K562 (cell line): ENCODE data around the gene CT45A10. TPM values are rescaled to one million over a fixed set of nuclear protein-coding genes. Genes with fewer than 3 reads are reported as not detected.

Experiments
- ATAC-seq: fragments of 200-7000 bp; cut with Tn5 transposase; 3 replicates; pipeline ENCODE4 v1.9.1; 2020; ENCODE audit warnings: moderate library complexity
- BruUV-seq: library from RNA; stranded (reverse); fragments of 400-500 nt; replicated peaks from 2 replicates; lab custom pipeline; 2021; lab: Mats Ljungman, UMichigan
- CTCF ChIA-PET: fragments of 300-600 bp; formaldehyde crosslinking; extraction: SDS; loops from one replicate; lab custom pipeline; 2021; ENCODE audit warnings: low intra/inter-chr PET ratio; lab: Yijun Ruan, JAX
- POLR2A ChIA-PET: fragments of 300-600, 350-650 bp; sonication (Branson Sonifier 250); formaldehyde crosslinking; extraction: SDS; loops from one replicate; lab custom pipeline; 2021; ENCODE audit warnings: antibody characterized with exemption, inconsistent platforms; lab: Yijun Ruan, JAX
- DNase-seq, 4 experiments: peaks; one replicate each; pipeline versions ENCODE4 v3.0.0 to v3.0.0-alpha.2; 2011 to 2018; ENCODE audit warnings: low spot score in 3 of 4, mixed read lengths in 3 of 4; ENCODE audit errors: extremely low read depth in 1 of 4
- FAIRE-seq: peaks from 2 replicates; lab custom pipeline; 2011; peaks lifted over from hg19 to GRCh38; lab: Jason Lieb, UNC
- H2AFZ ChIP-seq: 2 replicates; pipeline ENCODE4 v1.6.0; 2011; ENCODE audit warnings: low read depth, low read length, control low read depth, inconsistent platforms
- H3K27ac ChIP-seq: fragments of 200-600 bp; 3 replicates; pipeline ENCODE4 v1.8.0; 2011; ENCODE audit warnings: low read depth, mild to moderate bottlenecking, control low read depth, inconsistent platforms, low read length, moderate library complexity, mixed read lengths; ENCODE audit errors: extremely low read depth
- H3K27me3 ChIP-seq, 2 experiments: fragments of 300-600 bp in 1 of 2; 2 replicates in 1 of 2; 3 replicates in 1 of 2; pipeline versions ENCODE4 v1.6.0 to v1.8.0; 2011; ENCODE audit warnings: inconsistent platforms in 2 of 2, low read length in 2 of 2, mild to moderate bottlenecking in 1 of 2, mixed read lengths in 1 of 2, moderate library complexity in 1 of 2; ENCODE audit not compliant: control insufficient read depth in 2 of 2, insufficient read depth in 2 of 2
- H3K36me3 ChIP-seq: fragments of 300-600 bp; 3 replicates; pipeline ENCODE4 v1.8.0; 2011; ENCODE audit warnings: mild to moderate bottlenecking, low read length, inconsistent platforms; ENCODE audit not compliant: control insufficient read depth, insufficient read depth
- H3K4me1 ChIP-seq, 2 experiments: fragments of 200-600 bp in 1 of 2; replicated peaks in 1 of 2; 2 replicates in 1 of 2; 3 replicates in 1 of 2; pipeline versions ENCODE4 v1.5.1 to v1.8.0; 2011; ENCODE audit warnings: inconsistent platforms in 2 of 2, low read length in 2 of 2, mild to moderate bottlenecking in 1 of 2, mixed read lengths in 1 of 2, moderate library complexity in 1 of 2; ENCODE audit not compliant: control insufficient read depth in 2 of 2, insufficient read depth in 2 of 2
- H3K4me2 ChIP-seq: 2 replicates; pipeline ENCODE4 v1.6.1; 2011; ENCODE audit warnings: low read length, control low read depth, inconsistent platforms, mixed read lengths; ENCODE audit not compliant: insufficient read depth
- H3K4me3 ChIP-seq: fragments of 200-600 bp; sonication (generic), shearing (Covaris generic); 2 replicates; pipeline ENCODE4 v1.5.1; 2016; ENCODE audit warnings: control low read depth, inconsistent platforms
- H3K79me2 ChIP-seq: fragments of 200-600 bp; 3 replicates; pipeline ENCODE4 v1.8.0; 2011; ENCODE audit warnings: low read length, inconsistent platforms; ENCODE audit not compliant: control insufficient read depth, insufficient read depth
- H3K9ac ChIP-seq, 2 experiments: 2 replicates each; pipeline versions ENCODE4 v1.6.0 to v1.6.1; 2011; ENCODE audit warnings: low read depth in 2 of 2, low read length in 2 of 2, control low read depth in 1 of 2, inconsistent platforms in 1 of 2, mild to moderate bottlenecking in 1 of 2, mixed read lengths in 1 of 2; ENCODE audit not compliant: insufficient read depth in 1 of 2
- H3K9me1 ChIP-seq: one replicate; pipeline ENCODE4 v1.6.0; 2011; ENCODE audit warnings: inconsistent platforms, mild to moderate bottlenecking, low read length, moderate library complexity; ENCODE audit not compliant: control insufficient read depth, insufficient read depth
- H3K9me3 ChIP-seq: replicated peaks from 2 replicates; pipeline ENCODE4 v1.5.1; 2011; ENCODE audit warnings: low read depth, low read length, inconsistent platforms; ENCODE audit not compliant: control insufficient read depth, insufficient read depth
- H4K20me1 ChIP-seq: replicated peaks from 2 replicates; pipeline ENCODE4 v1.6.1; 2011; ENCODE audit warnings: low read length, inconsistent platforms, mixed read lengths; ENCODE audit not compliant: control insufficient read depth, insufficient read depth
- CBX3 ChIP-seq, 2 experiments: IDR thresholded peaks; 1 replicate in 1 of 2; 2 replicates in 1 of 2; pipeline ENCODE4 v1.6.1; 2012; ENCODE audit warnings: inconsistent platforms in 2 of 2, low read length in 2 of 2, borderline replicate concordance in 1 of 2, control low read depth in 1 of 2
- CREB1 ChIP-seq, 2 experiments: sonication (generic) in 1 of 2; formaldehyde crosslinking in 1 of 2; IDR thresholded peaks; 2 replicates each; pipeline versions ENCODE4 v1.6.1 to v1.8.0; 2012 to 2022; ENCODE audit warnings: inconsistent platforms in 1 of 2, mild to moderate bottlenecking in 1 of 2, missing genetic modification reagents in 1 of 2, moderate library complexity in 1 of 2
- ELF2 ChIP-seq: fragments of 250-450 bp; sonication (Bioruptor Pico); IDR thresholded peaks from 2 replicates; pipeline ENCODE4 v1.5.0; 2021; ENCODE audit warnings: mild to moderate bottlenecking
- ESRRB ChIP-seq: fragments of 250-450 bp; sonication (Bioruptor Pico); IDR thresholded peaks from 2 replicates; pipeline ENCODE4 v1.5.0; 2020; ENCODE audit warnings: mild to moderate bottlenecking, moderate library complexity, borderline replicate concordance
- LEF1 ChIP-seq: fragments of 450-650 bp; IDR thresholded peaks from 2 replicates; pipeline ENCODE4 v1.6.1; 2016; ENCODE audit warnings: mild to moderate bottlenecking
- MED1 ChIP-seq: sonication (generic); formaldehyde crosslinking; IDR thresholded peaks from 2 replicates; pipeline ENCODE4 v1.8.1; 2023; ENCODE audit warnings: missing genetic modification reagents, borderline replicate concordance
- TCF3 ChIP-seq: sonication (generic); formaldehyde crosslinking; IDR thresholded peaks from 2 replicates; pipeline ENCODE4 v1.4.0; 2020; ENCODE audit warnings: mild to moderate bottlenecking, missing genetic modification reagents
- TRIM24 ChIP-seq, 2 experiments: fragments of 450-650 bp; IDR thresholded peaks; 2 replicates each; pipeline ENCODE4 v1.6.1; 2016
- ZKSCAN8 ChIP-seq: fragments of 200-800 bp; sonication (Bioruptor generic); IDR thresholded peaks from 2 replicates; pipeline ENCODE4 v1.6.1; 2016; ENCODE audit warnings: missing genetic modification characterization, missing compliant biosample characterization
- ZSCAN29 ChIP-seq: fragments of 450-650 bp; IDR thresholded peaks from 2 replicates; pipeline ENCODE4 v1.6.1; 2017
- WGBS: fragments of 100-300 bp; shearing (Covaris generic); methylation state at CpG from one replicate; pipeline ENCODE4 v1.1.6; 2016; ENCODE audit warnings: low coverage, mixed read lengths; ENCODE audit not compliant: insufficient coverage; ENCODE audit errors: missing lambda C conversion rate; 5-methylcytosine and 5-hydroxymethylcytosine counted together
- in situ Hi-C: fragments of 300-500 bp; cut with MboI; formaldehyde crosslinking; loops from 4 replicates; pipeline ENCODE4 v1.15.0; 2018; ENCODE audit warnings: inconsistent platforms, mixed read lengths
- intact Hi-C: fragments of 100-400 bp; cut with micrococcal nuclease; formaldehyde crosslinking; loops from 2 replicates; pipeline ENCODE4 v1.14.2; 2022
- polyA plus RNA-seq, 8 experiments: library from polyadenylated mRNA; depleted of rRNA in 4 of 8; stranded (reverse) in 5 of 8; unstranded in 3 of 8; fragments of >200 nt; fragmentation: Nextera tagmentation in 2 of 8; fragmentation: Illumina TruSeq in 1 of 8; extraction: Ambion mirVana in 2 of 8; extraction: Trizol in 1 of 8; gene quantifications; 2 replicates each; pipeline versions ENCODE4 v1.2.1 to v1.2.3, GENCODE V29; 2011 to 2014; ENCODE audit warnings: inconsistent platforms in 1 of 8, missing spikeins in 1 of 8
- total RNA-seq, 7 experiments: library from RNA; depleted of rRNA in 6 of 7; stranded (reverse); fragments of >200 nt in 6 of 7; fragmentation: Illumina TruSeq in 2 of 7; extraction: Trizol in 2 of 7; gene quantifications; 2 replicates each; pipeline versions ENCODE4 v1.2.1 to v1.2.3, GENCODE V29; 2011 to 2021; ENCODE audit warnings: low replicate concordance in 1 of 7

Gene CT45A10
- total and polyA plus RNA-seq, 9 of the 15 experiments (the other 6 are each of a cell fraction or from before 2014, with no cell fraction given): 78.1 to 175 (median 102) TPM

DNA sequence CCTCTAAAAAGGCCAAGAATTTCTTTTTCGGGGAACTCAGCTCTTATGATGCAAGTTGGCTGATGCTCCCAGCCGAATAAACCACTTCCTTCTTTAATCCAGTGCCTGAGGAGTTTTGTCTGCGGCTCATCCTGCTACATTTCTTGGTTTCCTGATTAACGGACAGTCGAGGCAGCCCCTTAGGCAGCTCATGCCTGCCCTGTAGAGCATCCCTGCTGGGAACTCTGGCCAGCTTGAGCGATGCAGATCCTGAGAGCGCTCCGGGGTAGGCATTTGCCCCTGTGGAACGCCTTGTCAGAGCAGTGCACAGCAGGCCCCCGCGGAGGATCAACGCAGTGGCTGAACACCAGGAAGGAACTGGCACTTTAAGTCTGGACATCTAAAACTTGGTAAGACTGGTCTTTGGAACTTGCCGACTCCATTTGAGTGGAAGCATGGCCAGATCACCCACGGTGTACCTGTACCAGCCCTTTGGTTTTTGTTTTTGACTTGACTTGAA, 3.1 kb downstream of the CT45A10 start:
- no peak for FAIRE-seq
- peaks cover 53% of the 10 kb centered on the region for H3K79me2 ChIP-seq
- peaks cover 0 to 3% of the 10 kb centered on the region in 2 experiments; a peak in 2 of 5 replicates for H3K4me1 ChIP-seq
- TF ChIP-seq TRIM24 (IDR thresholded peaks at IDR 0.05) (peak; percentile 23 to 24; a peak in 2 of 4 replicates), CBX3 (IDR thresholded peaks at IDR 0.05; ENCODE audit: borderline replicate concordance in 1 of 2, low read length in 2 of 2) (peak in 1 of 2 experiments; percentile 53; a peak in 1 of 3 replicates), ESRRB (CRISPR knock-in tag) (no peak), CREB1 (IDR thresholded peaks at IDR 0.05) (no peak), CREB1 (CRISPR knock-in tag; IDR thresholded peaks at IDR 0.05) (no peak), ZSCAN29 (no peak), LEF1 (no peak), MED1 (CRISPR knock-in tag) (no peak), ELF2 (CRISPR knock-in tag) (no peak), TCF3 (CRISPR knock-in tag) (no peak), ZKSCAN8 (no peak)
- ATAC-seq: no peak
- H3K9me1 ChIP-seq: no peaks in the 10 kb centered on the region
- intact Hi-C loops (no loop called here), in situ Hi-C loops (no loop called here)
- ChIA-PET CTCF (no interaction called here), POLR2A (no interaction called here)
- H3K4me3 ChIP-seq: no peak overlapping the region
- H3K9ac ChIP-seq: no peak overlapping the region
- peaks cover 17% of the 10 kb centered on the region; the same call in 1 of the 3 replicates for H3K36me3 ChIP-seq
- 96% methylated on average over 13 of the region's 14 CpGs for WGBS
- no peak overlapping the region for H3K4me2 ChIP-seq
- no peaks in the 10 kb centered on the region for H3K27me3 ChIP-seq
- H3K9me3 ChIP-seq: peaks cover 9% of the 10 kb centered on the region; the same call in 1 of the 2 replicates
- no peak overlapping the region for H3K27ac ChIP-seq
- no peak overlapping the region for H2AFZ ChIP-seq
- no peak for DNase-seq
- no peaks in the 10 kb centered on the region for H4K20me1 ChIP-seq
- BruUV-seq: no TSS peak
